HepG2 (cell line): ENCODE data around the gene JMJD4. TPM values are rescaled to one million over a fixed set of nuclear protein-coding genes. Genes with fewer than 3 reads are reported as not detected.

Experiments used
- ATAC-seq: fragments of 200-7000 bp; cut with Tn5 transposase; 3 replicates; pipeline ENCODE4 v1.9.1; 2020; ENCODE audit warnings: mild to moderate bottlenecking, moderate library complexity
- BruUV-seq: library from RNA; stranded (reverse); fragments of 400-500 nt; replicated peaks from 2 replicates; lab custom pipeline; 2021; lab: Mats Ljungman, UMichigan
- CTCF ChIA-PET: fragments of 300-600 bp; formaldehyde crosslinking; extraction: SDS; loops from one replicate; lab custom pipeline; 2021; ENCODE audit warnings: low total read pairs, inconsistent platforms, low intra/inter-chr PET ratio; lab: Yijun Ruan, JAX
- POLR2A ChIA-PET: fragments of 350-600 bp; sonication (Branson Sonifier 250); formaldehyde crosslinking; loops from one replicate; lab custom pipeline; 2020; ENCODE audit warnings: antibody characterized with exemption, inconsistent platforms; lab: Yijun Ruan, JAX
- DNase-seq: peaks from one replicate; pipeline ENCODE4 v3.0.0-alpha.2; 2015; ENCODE audit warnings: low spot score
- FAIRE-seq: peaks from 3 replicates; lab custom pipeline; 2011; peaks lifted over from hg19 to GRCh38; lab: Jason Lieb, UNC
- H2AFZ ChIP-seq: one replicate; pipeline ENCODE4 v1.6.1; 2011; ENCODE audit warnings: low read length, inconsistent platforms
- H3K27ac ChIP-seq: fragments of 300-600 bp; 3 replicates; pipeline ENCODE4 v1.8.0; 2011; ENCODE audit warnings: mixed run types, mild to moderate bottlenecking, mixed read lengths, low read length, inconsistent platforms; ENCODE audit not compliant: insufficient read depth; ENCODE audit errors: extremely low read length
- H3K27me3 ChIP-seq, 2 experiments: fragments of 200-600 bp in 1 of 2; 2 replicates in 1 of 2; 3 replicates in 1 of 2; pipeline versions ENCODE4 v1.6.0 to v1.8.0; 2011; ENCODE audit warnings: low read length in 2 of 2, mild to moderate bottlenecking in 2 of 2, moderate library complexity in 2 of 2, inconsistent platforms in 1 of 2; ENCODE audit not compliant: insufficient read depth in 2 of 2, control insufficient read depth in 1 of 2
- H3K36me3 ChIP-seq, 2 experiments: fragments of 200-600 bp in 1 of 2; replicated peaks in 1 of 2; 2 replicates in 1 of 2; 3 replicates in 1 of 2; pipeline versions ENCODE4 v1.5.1 to v1.8.0; 2011; ENCODE audit warnings: low read length in 2 of 2, inconsistent platforms in 1 of 2; ENCODE audit not compliant: insufficient read depth in 2 of 2, control insufficient read depth in 1 of 2
- H3K4me1 ChIP-seq: 2 replicates; pipeline ENCODE4 v1.5.1; 2012; ENCODE audit warnings: low read length, inconsistent platforms; ENCODE audit not compliant: insufficient read depth
- H3K4me2 ChIP-seq: 2 replicates; pipeline ENCODE4 v1.6.0; 2011; ENCODE audit warnings: low read depth, low read length, inconsistent platforms
- H3K4me3 ChIP-seq, 3 experiments: fragments of 200-600 bp in 1 of 3; sonication (generic), shearing (Covaris generic) in 1 of 3; replicated peaks in 1 of 3; 2 replicates each; pipeline ENCODE4 v1.5.1; 2011 to 2016; ENCODE audit warnings: low read length in 3 of 3, inconsistent platforms in 2 of 3, low read depth in 2 of 3, mild to moderate bottlenecking in 2 of 3, control low read depth in 1 of 3, mixed read lengths in 1 of 3; ENCODE audit not compliant: insufficient read depth in 1 of 3
- H3K79me2 ChIP-seq: one replicate; pipeline ENCODE4 v1.6.1; 2011; ENCODE audit warnings: low read length, inconsistent platforms; ENCODE audit not compliant: insufficient read depth
- H3K9ac ChIP-seq: 2 replicates; pipeline ENCODE4 v1.6.0; 2011; ENCODE audit warnings: mild to moderate bottlenecking, low read depth, low read length, inconsistent platforms; ENCODE audit not compliant: insufficient read depth
- H3K9me3 ChIP-seq: 2 replicates; pipeline ENCODE4 v1.5.1; 2012; ENCODE audit warnings: mild to moderate bottlenecking, low read length
- H4K20me1 ChIP-seq: 2 replicates; pipeline ENCODE4 v1.6.0; 2011; ENCODE audit warnings: inconsistent platforms, mild to moderate bottlenecking, low read length, moderate library complexity; ENCODE audit not compliant: insufficient read depth
- AGO1 ChIP-seq: fragments of 200-400 bp; formaldehyde crosslinking; IDR thresholded peaks from 2 replicates; pipeline ENCODE4 v1.6.1; 2017; ENCODE audit warnings: mild to moderate bottlenecking, low read depth, low read length, moderate library complexity; ENCODE audit not compliant: poor library complexity, severe bottlenecking
- AGO2 ChIP-seq: fragments of 200-400 bp; formaldehyde crosslinking; optimal IDR thresholded peaks from 2 replicates; pipeline ENCODE3; 2017; ENCODE audit warnings: mild to moderate bottlenecking, low read depth, low read length, moderate library complexity
- ETV5 ChIP-seq: IDR thresholded peaks from 2 replicates; pipeline ENCODE4 v1.6.1; 2018; ENCODE audit warnings: missing biosample characterization, missing genetic modification reagents, inconsistent platforms, borderline replicate concordance
- FOXO1 ChIP-seq: sonication (generic); formaldehyde crosslinking; IDR thresholded peaks from 2 replicates; pipeline ENCODE4 v1.4.0; 2020; ENCODE audit warnings: missing genetic modification reagents
- HOXA7 ChIP-seq: sonication (generic); formaldehyde crosslinking; IDR thresholded peaks from 2 replicates; pipeline ENCODE4 v1.8.1; 2022; ENCODE audit warnings: mild to moderate bottlenecking, missing genetic modification reagents, moderate library complexity
- MLLT10 ChIP-seq: sonication (generic); formaldehyde crosslinking; IDR thresholded peaks from 2 replicates; pipeline ENCODE4 v1.4.0; 2020; ENCODE audit warnings: missing genetic modification reagents
- POLR2AphosphoS5 ChIP-seq: IDR thresholded peaks from 2 replicates; pipeline ENCODE4 v1.6.1; 2012; ENCODE audit warnings: low read depth, low read length
- POLR2G ChIP-seq: fragments of 200-400 bp; formaldehyde crosslinking; IDR thresholded peaks from 2 replicates; pipeline ENCODE4 v1.6.1; 2018; ENCODE audit warnings: mild to moderate bottlenecking, low read depth, low read length, moderate library complexity
- RBFOX2 ChIP-seq: fragments of 200-400 bp; formaldehyde crosslinking; IDR thresholded peaks from 2 replicates; pipeline ENCODE4 v1.6.1; 2017; ENCODE audit warnings: low read depth, mild to moderate bottlenecking, low read length
- SMARCC2 ChIP-seq: fragments of 450-650 bp; IDR thresholded peaks from 2 replicates; pipeline ENCODE4 v1.6.1; 2017; ENCODE audit warnings: antibody characterized with exemption, mild to moderate bottlenecking
- SRSF4 ChIP-seq: fragments of 200-400 bp; formaldehyde crosslinking; IDR thresholded peaks from one replicate; pipeline ENCODE4 v1.6.1; 2018; ENCODE audit warnings: mild to moderate bottlenecking, low read depth, low read length, moderate library complexity; ENCODE audit not compliant: poor library complexity, severe bottlenecking
- TSC22D2 ChIP-seq: sonication (generic); formaldehyde crosslinking; IDR thresholded peaks from 2 replicates; pipeline ENCODE4 v1.5.1; 2020; ENCODE audit warnings: missing genetic modification reagents, mild to moderate bottlenecking, borderline replicate concordance
- ZBTB7B ChIP-seq: sonication (generic); formaldehyde crosslinking; IDR thresholded peaks from 2 replicates; pipeline ENCODE4 v1.4.0; 2020; ENCODE audit warnings: missing genetic modification reagents
- ZC3H13 ChIP-seq: sonication (generic); formaldehyde crosslinking; IDR thresholded peaks from 2 replicates; pipeline ENCODE4 v1.8.1; 2023; ENCODE audit warnings: mild to moderate bottlenecking, missing genetic modification reagents, moderate library complexity
- ZNF550 ChIP-seq: sonication (generic); formaldehyde crosslinking; IDR thresholded peaks from 2 replicates; pipeline ENCODE4 v1.4.0; 2020; ENCODE audit warnings: mild to moderate bottlenecking, missing genetic modification reagents, borderline replicate concordance
- WGBS: methylation state at CpG from one replicate; pipeline ENCODE4 v1.1.6; 2017; ENCODE audit warnings: low lambda C conversion rate; 5-methylcytosine and 5-hydroxymethylcytosine counted together
- in situ Hi-C: cut with HindIII; loops from 2 replicates; pipeline ENCODE4 v1.10.0; 2017; ENCODE audit warnings: low pct_unique_long_range_greater_than_20kb; ENCODE audit not compliant: extremely low pct_ligation_motif_present
- intact Hi-C: fragments of 100-400 bp; cut with micrococcal nuclease; formaldehyde crosslinking; loops from one replicate; pipeline ENCODE4 v1.10.0; 2022; ENCODE audit not compliant: unreplicated experiment
- polyA plus RNA-seq, 8 experiments: library from polyadenylated mRNA; depleted of rRNA in 3 of 8; stranded (reverse) in 7 of 8; unstranded in 1 of 8; fragments of >200 nt; fragmentation: Illumina TruSeq in 4 of 8; extraction: Trizol in 4 of 8; gene quantifications; 2 replicates each; pipeline versions ENCODE4 v1.2.1 to v1.2.3, GENCODE V29; 2011 to 2016; ENCODE audit warnings: low read depth in 4 of 8, missing spikeins in 1 of 8, mixed read lengths in 1 of 8; ENCODE audit not compliant: insufficient read depth in 1 of 8
- total RNA-seq, 5 experiments: library from RNA; depleted of rRNA; stranded (reverse); fragments of >200 nt; fragmentation: Illumina TruSeq; extraction: Trizol; gene quantifications; 2 replicates each; pipeline ENCODE4 v1.2.3, GENCODE V29; 2016; ENCODE audit warnings: low read depth in 1 of 5
- TF ChIP-seq, protein P1 (sequence below): IDR thresholded peaks from 2 replicates; pipeline ENCODE4 v1.6.1; 2016; ENCODE audit warnings: low read depth
- TF ChIP-seq, protein P2 (sequence below): IDR thresholded peaks from 2 replicates; pipeline ENCODE4 v1.6.1; 2012; ENCODE audit warnings: inconsistent platforms

Gene JMJD4
- total and polyA plus RNA-seq, 2 of the 13 experiments (the other 11 are each of a cell fraction or from before 2014, with no cell fraction given): 10.2 to 29.0 TPM

GRCh38 chr1:227731696-227732585, 3.2 kb downstream of the JMJD4 start:
- peaks cover 4 to 9% of the 10 kb centered on the region in 2 experiments; a peak in 1 of 5 replicates for H3K36me3 ChIP-seq
- no peak overlapping the region for H3K4me2 ChIP-seq
- peaks cover 27% of the 10 kb centered on the region for H3K79me2 ChIP-seq
- H3K9ac ChIP-seq: no peak overlapping the region
- H3K27ac ChIP-seq: peak overlapping the region; percentile 23
- BruUV-seq: no TSS peak
- no peak for FAIRE-seq
- in situ Hi-C loops: no loop called here
- H3K4me3 ChIP-seq: no peak overlapping the region
- no peaks in the 10 kb centered on the region; a peak in 1 of 5 replicates for H3K27me3 ChIP-seq
- no peak overlapping the region for H2AFZ ChIP-seq
- peaks cover 61% of the 10 kb centered on the region for H3K4me1 ChIP-seq
- ChIA-PET POLR2A (no interaction called here), CTCF (no interaction called here)
- peaks cover 9% of the 10 kb centered on the region; the same call in 1 of the 2 replicates for H4K20me1 ChIP-seq
- intact Hi-C loops: no loop called here
- TF ChIP-seq POLR2G (peak; percentile 39; the same call in 1 of the 2 replicates), ZC3H13 (0 out of 2 replicates have a peak, but pooled peaks have one; percentile 52), AGO1 (no peak), FOXO1 (no peak), RBFOX2 (peak; percentile 47), AGO2 (peak; percentile 68), SMARCC2 (no peak)
- WGBS: 89% methylated on average over 11 of the region's 19 CpGs
- ATAC-seq: no peak
- no peak for DNase-seq
- no peaks in the 10 kb centered on the region for H3K9me3 ChIP-seq

- peaks cover 9% of the 10 kb centered on the region; the same call in 1 of the 2 replicates for H4K20me1 ChIP-seq
- intact Hi-C loops: no loop called here
- DNase-seq (no peak), FAIRE-seq (no peak), ATAC-seq (no peak)
- BruUV-seq: no TSS peak
- H3K4me2 ChIP-seq: no peak overlapping the region
- peaks cover 4 to 9% of the 10 kb centered on the region in 2 experiments; a peak in 1 of 5 replicates for H3K36me3 ChIP-seq
- WGBS: 49% methylated on average over 2 of the region's 11 CpGs
- peak overlapping the region; percentile 32 for H3K27ac ChIP-seq
- H3K4me3 ChIP-seq: no peak overlapping the region
- ChIA-PET CTCF (no interaction called here), POLR2A (no interaction called here)
- H3K9ac ChIP-seq: no peak overlapping the region
- no peaks in the 10 kb centered on the region; a peak in 1 of 5 replicates for H3K27me3 ChIP-seq
- H3K4me1 ChIP-seq: peaks cover 54% of the 10 kb centered on the region
- H3K79me2 ChIP-seq: peaks cover 20% of the 10 kb centered on the region
- no peaks in the 10 kb centered on the region for H3K9me3 ChIP-seq
- H2AFZ ChIP-seq: no peak overlapping the region
- in situ Hi-C loops: no loop called here
- TF ChIP-seq POLR2AphosphoS5 (no peak; the same call in 1 of the 2 replicates), FOXO1 (no peak), ETV5 (CRISPR knock-in tag) (no peak), ZNF550 (CRISPR knock-in tag) (no peak), MLLT10 (CRISPR knock-in tag) (no peak), HOXA7 (CRISPR knock-in tag) (no peak), ZBTB7B (CRISPR knock-in tag) (no peak), SRSF4 (no peak), TSC22D2 (CRISPR knock-in tag) (no peak)
- TF ChIP-seq, protein P1, sequence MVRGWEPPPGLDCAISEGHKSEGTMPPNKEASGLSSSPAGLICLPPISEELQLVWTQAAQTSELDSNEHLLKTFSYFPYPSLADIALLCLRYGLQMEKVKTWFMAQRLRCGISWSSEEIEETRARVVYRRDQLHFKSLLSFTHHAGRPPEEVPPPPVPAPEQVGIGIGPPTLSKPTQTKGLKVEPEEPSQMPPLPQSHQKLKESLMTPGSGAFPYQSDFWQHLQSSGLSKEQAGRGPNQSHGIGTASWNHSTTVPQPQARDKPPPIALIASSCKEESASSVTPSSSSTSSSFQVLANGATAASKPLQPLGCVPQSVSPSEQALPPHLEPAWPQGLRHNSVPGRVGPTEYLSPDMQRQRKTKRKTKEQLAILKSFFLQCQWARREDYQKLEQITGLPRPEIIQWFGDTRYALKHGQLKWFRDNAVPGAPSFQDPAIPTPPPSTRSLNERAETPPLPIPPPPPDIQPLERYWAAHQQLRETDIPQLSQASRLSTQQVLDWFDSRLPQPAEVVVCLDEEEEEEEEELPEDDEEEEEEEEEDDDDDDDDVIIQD (CRISPR knock-in tag): no peak
- TF ChIP-seq, protein P2, sequence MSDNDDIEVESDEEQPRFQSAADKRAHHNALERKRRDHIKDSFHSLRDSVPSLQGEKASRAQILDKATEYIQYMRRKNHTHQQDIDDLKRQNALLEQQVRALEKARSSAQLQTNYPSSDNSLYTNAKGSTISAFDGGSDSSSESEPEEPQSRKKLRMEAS: no peak
These were observed 3.8 kb downstream of the JMJD4 start for GRCh38 chr1:227731241-227731677.
